ENCODE data around the gene MAP2K1.

The MAP2K1 gene

DNA sequence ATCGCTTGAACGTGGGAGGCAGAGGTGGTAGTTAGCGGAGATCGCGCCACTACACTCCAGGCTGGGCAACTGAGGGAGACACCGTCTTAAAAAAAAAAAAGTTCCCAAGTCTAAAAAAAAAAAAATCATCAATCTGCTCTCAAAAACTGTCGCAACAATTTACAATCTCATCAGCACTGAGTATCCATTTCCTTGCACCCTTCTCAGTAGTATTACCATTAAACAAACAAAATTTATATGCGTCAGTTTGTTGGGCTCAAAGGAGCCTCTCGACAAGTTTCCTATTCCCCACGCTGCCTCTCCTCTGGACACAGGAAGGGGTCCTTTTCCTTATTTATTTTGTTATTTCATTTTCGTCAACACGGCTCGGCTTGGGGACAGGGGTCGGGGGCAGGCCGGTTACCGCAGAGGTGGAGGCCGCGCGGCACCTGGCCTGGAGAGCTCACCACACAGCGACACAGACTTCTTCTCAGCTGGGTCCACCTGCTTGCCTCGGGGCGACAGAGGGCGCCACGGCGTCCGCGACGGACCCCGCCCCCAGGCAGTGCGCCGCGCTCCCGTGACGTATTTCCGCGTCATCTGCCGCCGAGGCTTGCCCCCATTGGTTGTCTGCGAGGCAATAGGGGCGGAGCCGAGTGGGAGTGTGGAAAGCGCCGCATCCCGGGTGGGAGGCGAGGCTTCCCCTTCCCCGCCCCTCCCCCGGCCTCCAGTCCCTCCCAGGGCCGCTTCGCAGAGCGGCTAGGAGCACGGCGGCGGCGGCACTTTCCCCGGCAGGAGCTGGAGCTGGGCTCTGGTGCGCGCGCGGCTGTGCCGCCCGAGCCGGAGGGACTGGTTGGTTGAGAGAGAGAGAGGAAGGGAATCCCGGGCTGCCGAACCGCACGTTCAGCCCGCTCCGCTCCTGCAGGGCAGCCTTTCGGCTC, at the start of gene MAP2K1:
Gene MAP2K1, plus strand, starts transcription at position 709 of the 920 bp plus-strand sequence. CDS start 436 bp downstream, outside the sequence.
- TF ChIP-seq GATA3 (IDR thresholded peaks at IDR 0.05; ENCODE audit: low read depth, low read length) (no peak), GATA2 (IDR thresholded peaks at IDR 0.05; ENCODE audit: low read depth, low read length) (no peak)

DNA sequence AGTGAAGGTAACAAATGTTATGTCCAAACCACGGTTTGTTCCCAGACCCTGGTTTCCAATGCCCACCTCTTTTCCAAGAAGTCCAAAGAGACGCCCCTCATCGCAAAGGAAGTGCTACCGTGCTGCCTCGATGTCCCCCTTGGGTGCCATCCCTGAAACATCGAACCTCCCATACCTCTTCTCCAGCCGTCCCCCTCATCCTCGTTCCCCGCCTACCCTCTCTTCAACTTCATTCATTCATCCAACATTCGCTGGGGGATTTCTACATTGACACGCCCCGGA, 30.7 kb upstream of the MAP2K1 start:
- TF ChIP-seq GATA3 (IDR thresholded peaks at IDR 0.05; ENCODE audit: low read depth, low read length) (no peak), GATA2 (IDR thresholded peaks at IDR 0.05; ENCODE audit: low read depth, low read length) (no peak)

DNA sequence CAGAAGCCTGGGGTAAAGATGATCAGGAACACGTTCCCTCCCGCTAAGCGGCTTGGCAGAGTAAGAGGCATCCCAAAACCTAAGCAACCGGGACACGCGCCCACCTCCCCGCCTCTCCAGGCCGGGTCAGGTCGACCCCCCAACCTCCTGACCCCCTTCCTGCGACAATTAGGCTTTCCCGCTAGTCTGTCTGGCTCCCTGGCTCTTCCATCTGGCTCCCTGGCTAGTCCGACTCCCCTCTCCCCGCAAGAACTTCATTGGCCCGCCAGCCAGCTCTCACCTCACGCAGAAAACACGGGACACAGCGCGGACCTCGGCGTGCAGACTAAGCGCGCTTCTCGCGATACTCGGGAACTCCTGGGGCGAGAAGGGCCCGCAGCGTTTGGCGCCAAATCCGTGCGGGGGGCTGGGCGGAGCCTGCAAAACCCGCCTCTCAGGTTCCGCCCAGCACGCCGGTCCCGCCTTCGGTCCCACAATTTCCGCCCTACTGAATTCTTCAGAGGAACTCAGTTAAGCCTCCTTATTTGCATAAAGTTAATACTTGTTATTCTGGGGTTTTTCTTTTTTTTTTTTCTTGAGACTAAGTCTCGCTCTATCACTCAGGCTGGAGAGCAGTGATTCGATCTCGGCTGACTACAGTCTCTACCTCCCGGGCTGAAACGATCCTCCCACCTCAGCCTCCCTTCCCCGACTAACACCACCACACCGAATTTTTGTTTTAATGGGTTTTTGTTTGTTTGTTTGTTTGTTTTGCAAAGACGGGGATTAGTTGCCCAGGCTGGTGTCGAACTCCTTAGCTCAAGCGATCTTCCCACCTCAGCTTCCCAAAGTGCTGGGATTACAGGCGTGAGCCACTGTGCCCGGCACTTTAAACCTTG, 30.1 kb upstream of the MAP2K1 start, which contains the start of gene TIPIN:
Gene TIPIN, minus strand, starts transcription at position 327 of the 878 bp plus-strand sequence. CDS start 3,738 bp downstream, outside the sequence.
- TF ChIP-seq GATA3 (IDR thresholded peaks at IDR 0.05; ENCODE audit: low read depth, low read length) = no peak
- no peak for TF ChIP-seq GATA2 (IDR thresholded peaks at IDR 0.05; ENCODE audit: low read depth, low read length)

DNA sequence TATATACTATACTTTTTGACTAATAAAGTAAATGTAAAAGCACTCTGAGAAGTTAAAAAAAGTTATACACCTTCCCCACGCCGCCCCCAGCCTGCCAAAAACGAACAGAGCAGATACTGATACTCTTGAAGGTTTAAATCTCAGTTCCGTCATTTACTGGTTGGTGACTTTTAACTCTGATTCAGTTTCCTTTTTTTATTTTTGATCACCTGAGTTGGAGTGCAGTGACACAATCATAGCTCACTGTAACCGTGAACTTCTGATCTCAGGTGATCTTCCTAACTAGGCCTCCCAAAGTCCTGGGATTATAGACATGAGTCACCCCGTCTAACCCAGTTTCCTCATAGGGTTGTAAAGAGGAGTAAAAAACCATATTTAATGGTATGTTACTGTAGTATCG, 27.0 kb upstream of the MAP2K1 start:
- no peak for TF ChIP-seq GATA3 (IDR thresholded peaks at IDR 0.05; ENCODE audit: low read depth, low read length)
- TF ChIP-seq GATA2 (IDR thresholded peaks at IDR 0.05; ENCODE audit: low read depth, low read length) = no peak

DNA sequence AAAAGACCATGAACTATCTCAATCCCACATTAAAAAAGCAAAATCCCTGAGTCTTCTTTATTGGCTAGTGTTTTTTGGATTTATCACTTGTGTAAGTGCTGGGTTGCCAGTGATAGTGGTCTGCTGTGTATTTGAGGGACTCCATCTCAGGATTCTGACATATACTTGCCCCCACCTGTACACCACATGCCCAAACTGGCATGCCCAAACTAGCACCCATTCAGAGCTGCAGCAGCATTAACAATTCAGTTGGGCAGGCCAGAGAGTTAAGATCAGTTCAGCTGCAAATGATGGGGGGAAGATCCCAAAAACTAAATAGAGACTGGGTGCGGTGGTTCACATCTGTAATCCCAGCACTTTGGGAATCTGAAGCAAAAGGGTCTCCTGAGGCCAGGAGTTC, 23.9 kb upstream of the MAP2K1 start:
- no peak for TF ChIP-seq GATA3 (IDR thresholded peaks at IDR 0.05; ENCODE audit: low read depth, low read length)
- no peak for TF ChIP-seq GATA2 (IDR thresholded peaks at IDR 0.05; ENCODE audit: low read depth, low read length)

DNA sequence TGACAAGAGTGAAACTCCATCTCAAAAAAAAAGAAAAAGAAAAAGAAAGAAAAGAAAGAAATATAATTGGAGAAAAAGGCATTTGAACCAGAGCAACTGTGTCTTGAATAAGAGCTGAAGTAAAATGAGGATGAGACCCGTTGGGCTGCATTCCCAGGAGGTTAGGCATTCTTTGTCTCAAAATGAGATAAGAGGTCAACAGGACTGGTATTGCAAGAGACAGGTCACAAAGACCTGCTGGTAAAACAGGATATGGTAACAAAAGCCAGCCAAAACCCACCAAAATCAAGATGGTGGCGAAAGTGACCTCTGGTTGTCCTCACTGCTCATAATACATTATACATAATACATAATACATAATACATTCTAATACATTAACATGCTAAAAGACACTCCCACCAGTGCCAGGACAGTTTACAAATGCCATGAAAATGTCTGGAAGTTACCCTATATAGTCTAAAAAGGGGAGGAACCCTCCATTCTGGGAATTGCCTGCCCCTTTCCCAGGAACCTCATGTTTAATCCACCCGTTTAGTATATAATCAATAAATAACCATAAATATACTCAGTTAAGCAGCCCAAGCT, 21.7 kb upstream of the MAP2K1 start:
- TF ChIP-seq GATA3 (IDR thresholded peaks at IDR 0.05; ENCODE audit: low read depth, low read length) (no peak), GATA2 (IDR thresholded peaks at IDR 0.05; ENCODE audit: low read depth, low read length) (no peak)

DNA sequence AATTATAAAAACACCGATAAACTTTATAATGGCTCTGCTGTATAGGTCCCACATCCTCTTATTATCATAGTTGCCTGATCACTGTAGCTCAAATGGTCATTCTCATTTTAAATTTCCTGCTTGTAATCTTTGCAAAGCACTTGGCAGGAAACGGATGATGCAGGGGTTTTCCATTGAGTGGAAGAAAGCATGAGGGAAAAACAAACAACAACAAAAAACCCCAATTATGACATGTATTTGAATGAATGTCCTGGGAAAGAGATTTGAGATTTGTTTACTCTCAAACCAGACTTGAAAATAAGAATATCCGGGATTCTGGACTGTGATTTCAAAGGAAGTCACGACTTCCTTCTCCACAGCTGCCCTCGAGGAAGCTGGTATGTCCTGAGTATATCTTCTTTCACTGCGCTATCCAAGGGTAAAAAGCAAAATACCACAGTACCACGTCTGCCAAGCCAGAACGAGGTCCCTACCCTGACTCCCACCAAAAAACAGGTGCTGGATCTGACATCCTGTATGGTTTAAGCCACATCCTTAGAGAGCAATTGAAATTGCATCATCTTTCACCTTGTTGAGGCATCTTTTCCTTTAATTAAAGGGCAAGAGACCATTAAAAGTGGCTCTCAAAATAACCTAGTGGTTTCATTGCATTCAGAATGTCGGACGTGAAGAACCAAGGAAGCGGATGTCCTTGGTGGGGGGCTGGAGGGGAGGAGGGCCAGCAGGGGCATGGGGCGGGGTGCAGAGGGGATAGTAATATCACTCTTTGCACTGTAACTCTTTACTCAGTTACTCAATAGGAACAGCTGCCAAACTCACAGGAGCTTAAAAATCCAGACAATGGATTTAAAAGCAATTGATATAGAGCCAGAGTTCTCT, 16.7 kb upstream of the MAP2K1 start:
- TF ChIP-seq GATA3 (IDR thresholded peaks at IDR 0.05; ENCODE audit: low read depth, low read length) (no peak), GATA2 (IDR thresholded peaks at IDR 0.05; ENCODE audit: low read depth, low read length) (no peak)

DNA sequence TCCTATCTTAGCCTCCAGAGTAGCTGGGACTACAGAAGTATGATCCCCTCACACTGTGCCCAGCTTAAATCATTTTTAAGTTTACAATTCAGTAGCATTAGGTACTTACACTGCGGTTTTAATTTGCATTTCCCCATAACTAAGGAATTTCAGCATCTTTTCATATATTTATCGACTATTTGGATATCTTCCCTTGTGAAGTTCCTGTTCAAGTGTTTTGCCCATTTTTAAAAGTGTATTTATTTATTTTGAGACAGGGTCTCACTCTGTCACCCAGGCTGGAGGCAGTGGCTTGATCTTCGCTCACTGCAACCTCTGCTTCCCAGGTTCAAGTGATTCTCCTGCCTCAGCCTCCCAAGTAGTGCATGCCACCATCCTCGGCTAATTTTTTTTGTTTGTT, 12.5 kb upstream of the MAP2K1 start:
- TF ChIP-seq GATA2 (IDR thresholded peaks at IDR 0.05; ENCODE audit: low read depth, low read length) = no peak
- TF ChIP-seq GATA3 (IDR thresholded peaks at IDR 0.05; ENCODE audit: low read depth, low read length) = no peak

DNA sequence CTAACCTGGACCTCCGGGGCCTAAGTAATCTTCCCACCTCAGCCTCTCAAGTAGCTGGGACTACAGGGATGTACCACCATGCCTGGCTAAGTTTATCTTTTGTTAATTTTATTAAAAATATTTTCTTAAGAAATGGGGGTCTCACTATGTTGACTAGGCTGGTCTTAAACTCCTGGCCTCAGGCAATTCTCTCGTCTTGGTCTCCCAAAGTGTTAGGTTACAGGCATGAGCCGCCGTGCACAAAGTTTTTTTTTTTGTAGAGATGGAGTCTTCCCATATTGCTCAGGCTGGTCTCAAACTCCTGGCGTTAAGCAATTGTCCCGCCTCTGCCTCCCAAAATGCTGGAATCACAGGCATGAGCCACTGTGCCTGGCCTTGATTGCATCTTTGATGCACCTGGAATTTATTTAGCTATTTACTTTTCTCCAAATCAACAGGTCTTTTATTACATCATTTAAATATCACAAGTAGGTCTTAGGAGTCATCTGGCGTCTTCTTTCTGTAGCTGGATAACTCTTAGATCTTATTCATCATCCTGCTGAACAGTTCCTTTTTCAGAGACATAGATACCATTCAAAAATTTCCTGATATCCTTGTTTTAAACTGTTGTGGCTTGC, 7.8 kb upstream of the MAP2K1 start:
- TF ChIP-seq GATA3 (IDR thresholded peaks at IDR 0.05; ENCODE audit: low read depth, low read length) (no peak), GATA2 (IDR thresholded peaks at IDR 0.05; ENCODE audit: low read depth, low read length) (no peak)

DNA sequence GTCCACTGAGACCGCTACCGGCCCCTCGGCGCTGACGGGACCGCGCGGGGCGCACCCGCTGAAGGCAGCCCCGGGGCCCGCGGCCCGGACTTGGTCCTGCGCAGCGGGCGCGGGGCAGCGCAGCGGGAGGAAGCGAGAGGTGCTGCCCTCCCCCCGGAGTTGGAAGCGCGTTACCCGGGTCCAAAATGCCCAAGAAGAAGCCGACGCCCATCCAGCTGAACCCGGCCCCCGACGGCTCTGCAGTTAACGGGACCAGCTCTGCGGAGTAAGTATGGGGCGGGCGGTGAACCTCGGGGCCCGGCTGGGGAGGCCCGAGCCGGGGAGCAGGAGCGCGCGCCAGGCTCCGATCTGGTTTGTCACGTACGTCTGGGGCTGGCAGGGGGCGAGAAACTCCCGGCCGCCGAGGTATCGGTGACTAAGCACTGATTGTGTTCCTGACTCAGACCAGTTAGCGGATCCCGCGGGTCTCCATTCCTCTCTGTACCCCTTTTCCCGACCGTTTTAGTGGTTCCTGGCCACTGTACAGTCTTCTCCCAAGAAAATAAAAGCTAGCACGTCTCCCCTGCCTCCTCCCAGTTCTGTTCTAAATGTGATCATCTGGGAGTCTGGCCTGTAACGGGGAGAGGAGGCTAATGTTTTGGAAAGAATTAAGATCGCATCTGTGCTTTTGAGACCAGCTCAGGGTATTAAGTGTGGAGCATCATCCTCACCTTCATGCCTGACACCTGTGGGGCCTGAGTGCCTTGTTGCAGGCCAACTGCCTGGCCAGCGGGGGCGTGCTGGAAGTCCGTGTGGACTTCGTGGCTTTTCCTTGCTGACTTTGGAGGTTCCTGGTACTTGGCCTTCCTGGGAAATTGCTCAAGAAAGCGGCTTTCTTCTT, 691 bp downstream of the MAP2K1 start:
- TF ChIP-seq GATA3 (IDR thresholded peaks at IDR 0.05; ENCODE audit: low read depth, low read length) (no peak), GATA2 (IDR thresholded peaks at IDR 0.05; ENCODE audit: low read depth, low read length) (no peak)

DNA sequence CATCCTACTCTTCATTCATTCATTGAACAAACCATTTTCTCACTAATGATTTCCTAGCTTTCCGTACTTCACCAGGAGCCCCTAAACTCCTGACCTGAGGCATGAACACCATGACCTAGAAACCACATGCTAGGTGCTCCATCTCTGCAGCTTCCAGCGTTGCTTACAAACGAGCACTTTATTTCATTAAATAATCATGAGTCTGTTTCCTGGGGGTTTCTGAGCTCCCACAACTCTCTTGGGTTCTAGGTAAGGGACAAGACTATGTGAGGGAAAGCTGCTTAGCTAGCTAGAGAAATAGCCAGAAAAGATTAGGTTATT, 1.3 kb downstream of the MAP2K1 start:
- TF ChIP-seq GATA3 (IDR thresholded peaks at IDR 0.05; ENCODE audit: low read depth, low read length) (no peak), GATA2 (IDR thresholded peaks at IDR 0.05; ENCODE audit: low read depth, low read length) (no peak)

DNA sequence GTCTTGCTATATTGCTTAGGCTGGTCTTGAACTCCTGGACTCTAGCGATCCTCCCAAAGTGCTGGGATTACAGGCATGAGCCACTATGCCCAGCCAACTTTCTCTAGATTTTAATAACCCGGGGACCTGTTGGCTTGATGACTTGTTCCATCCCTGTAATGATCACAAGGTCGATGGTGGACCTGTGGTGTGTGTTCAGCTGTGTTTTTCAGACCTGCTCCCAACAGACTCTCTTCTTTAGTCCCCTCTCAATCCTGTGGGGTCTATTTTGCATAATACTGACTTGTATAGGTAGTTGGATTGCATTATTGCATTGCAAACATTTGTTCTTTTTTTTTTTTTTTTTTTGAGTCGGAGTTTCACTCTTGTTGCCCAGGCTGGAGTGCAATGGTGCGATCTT, 1.9 kb downstream of the MAP2K1 start:
- TF ChIP-seq GATA3 (IDR thresholded peaks at IDR 0.05; ENCODE audit: low read depth, low read length) (no peak), GATA2 (IDR thresholded peaks at IDR 0.05; ENCODE audit: low read depth, low read length) (no peak)
